ENCODE results near the gene SPAG6.
A peak's percentile ranks its signal among the peaks of the same experiment; 100 is the strongest.
"Not testable (repeated sequence)": the region's sequence is repeated elsewhere in the genome, so short reads cannot be mapped to it uniquely, and the experiment has no call there.

Gene SPAG6

DNA sequence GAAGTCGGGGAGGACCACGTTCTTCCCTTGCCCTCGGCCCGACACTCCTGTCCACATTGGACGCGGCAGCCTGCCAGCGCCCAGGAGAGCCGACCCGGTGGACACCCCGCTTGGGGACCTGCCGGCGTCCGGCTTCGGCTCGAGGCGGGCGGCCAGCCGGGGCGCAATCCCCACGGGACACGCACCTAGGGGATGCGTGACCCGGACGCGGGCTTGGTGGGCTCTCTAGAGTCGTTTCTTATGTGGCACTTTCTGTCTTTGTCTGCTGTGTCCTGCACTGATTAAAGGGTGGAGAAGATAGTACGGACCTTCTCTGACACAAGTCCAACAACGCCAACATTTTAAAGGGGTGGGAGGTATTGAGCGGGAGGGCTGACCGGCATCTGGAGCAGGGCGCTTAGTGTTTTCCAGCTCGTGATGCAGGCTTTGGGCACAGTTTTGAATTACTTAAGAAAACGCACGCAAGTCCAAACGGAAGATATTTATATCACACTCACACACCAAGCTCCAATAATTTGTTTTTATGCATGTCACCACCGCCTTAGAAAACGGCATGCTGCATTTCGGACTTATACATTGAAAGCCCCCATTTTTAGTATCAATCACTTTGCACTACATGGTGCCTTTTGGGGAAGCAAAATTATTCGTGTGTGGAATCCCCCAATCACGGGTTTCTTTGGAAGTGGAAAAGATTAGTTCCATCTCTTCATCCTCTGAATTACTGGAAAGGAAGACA lies 3.9 kb upstream of the SPAG6 start:
- no peak for DNase-seq (ENCODE audit: low spot score)

DNA sequence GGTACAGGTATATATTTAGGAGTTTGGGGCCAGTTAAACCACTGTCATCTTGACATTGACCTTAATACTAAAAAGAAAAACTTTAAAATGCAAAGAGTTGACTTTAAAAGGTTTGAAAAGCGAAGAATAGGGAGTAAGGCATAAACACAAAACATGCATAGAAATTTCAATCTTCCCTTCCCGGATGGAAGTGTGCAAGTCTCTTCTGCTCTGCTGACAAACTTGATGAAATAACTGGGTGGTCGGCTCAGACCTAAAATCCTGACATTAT lies 3.4 kb upstream of the SPAG6 start:
- no peak for DNase-seq (ENCODE audit: low spot score)

DNA sequence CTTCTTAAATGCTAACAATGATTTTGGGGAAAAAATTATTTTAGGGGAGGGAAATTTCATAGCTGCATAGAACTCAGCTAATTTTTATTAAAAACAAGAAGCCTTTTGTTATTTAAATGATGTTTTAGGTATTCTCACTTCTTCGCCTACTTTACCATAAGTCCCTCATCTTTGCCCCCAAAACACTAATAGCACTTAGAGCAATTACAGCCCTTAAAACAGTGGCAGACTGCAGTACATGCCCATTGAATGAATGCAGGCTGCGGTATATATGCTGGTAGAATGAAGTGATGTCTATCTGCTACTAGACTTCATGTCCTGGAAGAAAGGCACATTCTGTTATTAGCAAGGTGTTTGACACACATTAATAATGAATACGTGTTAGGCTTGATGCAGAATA lies 2.9 kb upstream of the SPAG6 start:
- DNase-seq (ENCODE audit: low spot score), result no peak

- DNase-seq (ENCODE audit: low spot score), result no peak
These were observed 1.6 kb upstream of the SPAG6 start for GRCh38 chr10:22343731-22344130.

DNA sequence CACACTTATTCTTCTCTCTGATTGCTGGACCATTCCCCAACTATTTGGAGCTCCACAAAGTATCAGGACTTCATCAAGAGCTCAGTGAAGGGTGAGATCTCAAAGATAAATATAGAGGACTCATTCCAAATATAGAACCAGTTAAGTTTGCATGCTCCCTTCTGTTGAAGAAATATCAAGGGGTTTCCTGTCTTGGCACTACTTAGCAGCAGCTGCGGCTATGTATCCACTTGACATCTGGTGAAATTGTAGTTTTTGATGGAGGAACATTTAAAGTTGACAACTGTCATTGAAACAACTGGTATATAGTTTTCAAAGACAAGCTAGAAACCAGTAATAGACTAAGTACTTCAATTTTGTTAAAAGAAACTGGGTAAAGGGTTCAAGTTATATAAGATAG lies 1.0 kb upstream of the SPAG6 start:
- no peak for DNase-seq (ENCODE audit: low spot score)

DNA sequence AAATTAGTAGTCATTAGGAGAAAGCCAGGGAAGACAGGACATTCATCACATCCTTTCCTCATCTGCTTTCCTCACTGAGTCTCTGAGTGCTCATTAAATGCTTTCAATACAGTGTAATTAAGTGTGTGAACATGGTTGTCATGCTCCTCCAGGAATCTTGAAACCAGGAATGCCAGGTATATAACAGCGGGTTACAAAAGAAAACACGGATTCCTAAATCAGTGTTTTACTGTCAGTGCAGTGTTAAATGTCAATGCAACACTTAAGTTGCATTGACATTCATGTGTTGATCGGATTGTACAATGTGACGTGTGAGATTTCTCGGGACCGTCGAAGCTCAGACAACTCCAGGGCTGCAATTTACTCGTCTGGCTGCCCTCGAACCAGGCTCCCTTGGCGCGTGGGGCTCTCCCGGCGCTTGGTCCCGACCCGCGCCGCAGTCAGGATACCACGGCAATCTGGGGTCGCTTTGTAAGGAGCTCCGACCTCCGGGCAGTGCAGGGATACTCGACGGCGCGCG lies 455 bp upstream of the SPAG6 start:
- no peak for DNase-seq (ENCODE audit: low spot score)

DNA sequence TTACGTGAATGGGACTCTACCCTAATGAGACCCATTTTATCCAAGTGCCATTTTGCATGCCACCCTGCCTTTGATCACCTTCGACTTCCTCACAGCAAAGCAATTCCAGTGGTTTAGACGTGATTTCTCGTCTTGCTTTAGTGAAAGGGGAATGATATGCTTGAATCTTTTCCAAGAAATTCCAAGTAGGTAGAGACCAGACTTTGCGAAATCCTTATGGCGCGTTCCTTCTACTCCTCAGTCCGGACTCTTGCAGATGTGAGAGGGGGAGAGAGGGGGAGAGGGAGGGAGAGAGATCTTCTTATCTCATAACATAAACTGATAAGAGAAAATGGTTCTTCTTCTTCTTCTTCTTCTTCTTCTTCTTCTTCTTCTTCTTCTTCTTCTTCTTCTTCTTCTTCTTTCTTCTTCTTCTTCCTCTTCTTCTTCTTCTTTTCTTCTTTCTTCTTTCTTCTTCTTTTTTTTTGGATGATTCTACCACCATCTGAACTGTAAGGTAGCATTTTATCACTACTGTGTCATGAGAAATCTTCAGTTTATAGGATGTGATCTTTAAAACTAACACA lies 883 bp downstream of the SPAG6 start:
- no peak for DNase-seq (ENCODE audit: low spot score)

DNA sequence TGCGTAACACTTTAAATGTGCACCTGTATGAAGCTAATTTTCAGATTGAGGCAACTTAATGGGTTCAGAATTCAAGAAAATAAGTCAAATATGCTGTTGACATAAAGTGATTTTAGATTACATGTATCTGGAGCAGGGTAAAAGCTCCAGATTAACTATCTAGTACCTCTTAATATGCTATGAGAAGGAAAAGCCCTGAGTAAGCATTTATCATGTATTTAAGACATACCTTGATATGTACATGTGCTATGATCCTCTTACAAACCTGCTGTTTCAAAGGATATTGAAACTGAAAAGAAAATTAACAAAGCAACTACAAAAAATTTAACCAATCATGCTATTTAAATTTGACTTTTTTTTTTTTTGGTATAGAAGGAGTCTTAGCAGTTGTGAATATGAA lies 4.5 kb downstream of the SPAG6 start:
- no peak for DNase-seq (ENCODE audit: low spot score)

DNA sequence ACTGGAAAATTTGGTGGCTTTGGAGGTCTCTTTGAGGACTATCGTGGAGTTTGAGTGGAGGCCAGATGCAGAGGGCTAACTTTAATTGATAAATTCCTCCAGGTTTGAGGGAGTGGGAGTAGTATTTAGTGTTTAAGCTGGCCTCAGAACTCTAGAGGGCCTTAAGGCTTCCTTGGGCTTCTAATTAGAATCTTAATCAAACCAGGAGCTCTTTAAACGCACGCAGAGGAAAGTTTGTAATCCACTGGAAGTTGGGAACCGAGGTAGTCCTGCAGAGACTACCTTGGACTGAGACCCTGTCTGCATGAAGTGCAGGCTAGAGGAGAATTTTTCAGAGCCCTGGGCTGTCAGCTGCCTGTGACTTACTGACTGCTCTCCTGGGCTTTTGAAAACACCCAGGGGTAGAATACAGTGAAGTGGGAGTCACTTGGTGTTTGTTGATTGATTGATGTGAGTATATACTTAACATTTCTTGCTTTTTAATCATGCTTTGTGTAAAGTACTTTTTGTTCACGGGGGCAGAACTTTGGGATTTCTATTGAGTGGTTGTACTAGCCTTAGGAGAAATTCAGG lies 5.9 kb downstream of the SPAG6 start:
- no peak for DNase-seq (ENCODE audit: low spot score)

GRCh38 chr10:22356324-22356873 lies 11.1 kb downstream of the SPAG6 start:
- DNase-seq (ENCODE audit: low spot score), result no peak

GRCh38 chr10:22357770-22358169 lies 12.5 kb downstream of the SPAG6 start:
- not testable (repeated sequence) for DNase-seq (ENCODE audit: low spot score)

GRCh38 chr10:22363305-22363704 lies 18.0 kb downstream of the SPAG6 start:
- no peak for DNase-seq (ENCODE audit: low spot score)

DNA sequence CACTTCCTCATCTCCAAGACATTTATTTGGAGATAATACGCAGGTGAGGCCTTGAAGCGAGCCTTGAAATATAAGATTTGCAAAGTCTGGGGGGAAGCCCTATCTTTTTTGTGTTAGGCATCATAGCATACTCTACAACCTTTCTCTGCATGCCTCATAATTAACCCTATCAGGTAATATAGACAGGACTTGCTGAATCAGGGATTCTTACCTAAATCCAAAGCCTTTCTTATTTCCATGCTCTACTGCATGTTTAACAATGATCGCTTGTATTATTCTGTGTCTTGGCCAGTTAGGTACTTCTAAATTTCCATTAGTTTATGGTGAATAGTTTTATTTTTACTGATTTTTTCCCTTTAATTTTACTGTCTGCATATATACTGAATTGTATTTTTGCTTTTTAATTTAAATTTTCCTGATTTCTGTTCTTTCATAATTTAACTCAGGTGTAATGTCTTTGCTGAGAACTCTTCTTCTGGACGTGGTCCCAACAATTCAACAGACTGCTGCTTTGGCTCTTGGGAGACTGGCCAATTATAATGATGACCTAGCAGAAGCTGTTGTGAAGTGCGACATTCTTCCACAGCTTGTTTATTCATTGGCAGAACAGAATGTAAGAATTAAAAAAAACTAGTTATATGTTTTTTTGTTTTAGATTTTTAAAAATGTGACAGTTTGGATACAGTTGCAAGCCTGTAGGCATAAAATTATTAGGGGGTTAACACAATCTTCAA lies 19.3 kb downstream of the SPAG6 start:
- no peak for DNase-seq (ENCODE audit: low spot score)

- DNase-seq (ENCODE audit: low spot score), result peak; percentile 37
These were observed 19.9 kb downstream of the SPAG6 start for GRCh38 chr10:22365233-22365632.

DNA sequence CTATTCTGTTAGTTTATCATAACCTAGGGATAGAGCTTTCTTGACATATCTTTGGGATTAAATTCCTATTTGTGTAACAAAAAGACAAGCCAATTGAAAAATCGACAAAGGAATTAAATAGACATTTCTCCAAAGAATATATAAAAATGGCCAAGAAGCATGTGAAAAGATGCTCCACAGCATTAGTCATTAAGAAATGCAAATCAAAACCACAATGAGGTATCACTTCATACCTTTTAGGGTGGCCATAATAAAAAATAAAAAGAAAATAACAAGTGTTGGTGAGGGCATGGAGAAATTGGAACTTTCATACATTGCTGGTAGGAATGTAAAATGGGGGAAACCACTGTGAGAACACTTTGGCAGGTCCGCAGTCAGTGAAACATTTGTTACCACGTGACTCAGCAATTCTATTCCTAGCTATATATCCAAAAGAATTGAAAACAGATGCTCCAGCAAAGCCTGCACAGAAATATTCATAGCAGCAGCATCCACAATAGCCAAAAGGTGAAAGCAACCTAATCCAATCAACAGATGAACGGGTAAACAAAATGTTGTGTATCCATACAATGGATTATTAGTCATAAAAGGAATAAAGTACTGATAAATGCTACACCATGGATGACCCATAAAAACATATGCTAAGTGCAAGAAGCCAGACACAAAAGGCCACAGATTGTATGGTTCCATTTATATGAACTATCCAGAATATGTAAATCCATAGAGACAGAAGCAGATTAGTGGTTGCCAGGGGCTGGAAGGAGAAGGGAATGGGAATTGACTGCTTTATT lies 20.5 kb downstream of the SPAG6 start:
- no peak for DNase-seq (ENCODE audit: low spot score)

DNA sequence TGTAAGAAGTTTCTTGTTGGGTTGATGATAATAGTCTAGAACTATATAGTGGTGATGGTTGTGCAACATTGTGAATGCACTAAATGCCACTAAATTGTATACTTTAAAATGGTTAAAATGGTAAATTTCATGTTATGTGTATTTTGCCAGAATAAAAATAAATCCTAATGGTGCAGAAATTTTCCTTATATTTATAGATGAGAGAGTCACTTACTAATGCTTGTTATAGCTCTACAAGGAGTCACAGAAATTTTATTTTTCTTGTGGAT lies 21.1 kb downstream of the SPAG6 start:
- no peak for DNase-seq (ENCODE audit: low spot score)

DNA sequence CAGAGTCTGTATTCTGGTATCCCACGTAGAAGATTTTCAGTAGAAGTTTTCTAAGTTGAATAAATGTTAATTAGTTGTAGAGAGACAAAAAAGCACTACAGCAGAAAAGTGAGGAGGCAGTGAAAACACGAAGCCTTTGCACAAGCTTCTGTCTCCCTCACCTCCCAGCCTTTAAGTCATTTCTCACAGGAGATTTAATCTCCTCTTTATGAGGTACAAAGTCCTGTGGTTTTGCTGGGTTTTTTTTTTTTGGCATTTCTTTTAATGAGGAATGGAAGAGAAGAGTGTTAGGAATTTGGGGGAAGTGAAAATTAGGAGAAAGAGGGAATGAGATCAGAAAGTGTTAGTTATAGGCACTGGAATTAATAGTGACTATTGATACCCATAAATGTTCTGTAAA lies 21.5 kb downstream of the SPAG6 start:
- no peak for DNase-seq (ENCODE audit: low spot score)

DNA sequence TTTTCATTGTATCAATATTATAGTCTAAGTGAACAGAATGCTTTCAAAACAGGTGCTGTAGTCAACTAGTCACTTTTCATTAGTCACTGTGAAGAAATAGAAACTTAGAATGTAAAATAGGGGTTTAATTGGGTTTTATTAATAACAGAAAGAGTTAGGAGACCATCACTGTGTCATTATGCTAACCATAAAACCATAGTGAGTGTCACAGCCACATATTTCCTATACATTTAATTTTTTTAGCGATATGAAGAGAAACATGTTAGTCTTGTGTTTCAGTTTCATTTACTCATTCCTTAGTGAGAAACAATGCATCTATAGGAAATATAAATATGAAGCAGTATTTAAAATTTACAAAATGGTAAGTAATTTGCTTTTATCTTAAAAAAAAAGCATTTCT lies 22.2 kb downstream of the SPAG6 start:
- DNase-seq (ENCODE audit: low spot score), result no peak

- DNase-seq (ENCODE audit: low spot score), result no peak
These were observed 23.1 kb downstream of the SPAG6 start for GRCh38 chr10:22368402-22368801.

- no peak for DNase-seq (ENCODE audit: low spot score)
These were observed 23.7 kb downstream of the SPAG6 start for GRCh38 chr10:22368981-22369380.

- DNase-seq (ENCODE audit: low spot score), result no peak
These were observed 24.3 kb downstream of the SPAG6 start for GRCh38 chr10:22369434-22370072.

GRCh38 chr10:22370320-22370719 lies 25.0 kb downstream of the SPAG6 start:
- no peak for DNase-seq (ENCODE audit: low spot score)
